ENCODE data around the gene ACYP1.
A peak's percentile ranks its signal among the peaks of the same experiment; 100 is the strongest.

Gene ACYP1

GRCh38 chr14:75063491-75064204 is at the start of gene ACYP1:
Gene ACYP1, minus strand, starts transcription at chr14:75064024. Its CDS starts 471 bp downstream, at chr14:75063553.
- DNase-seq (ENCODE audit: low read depth): peak; percentile 82

GRCh38 chr14:75109877-75110276 is 46.1 kb upstream of the ACYP1 start:
- DNase-seq (ENCODE audit: low read depth): no peak

- DNase-seq (ENCODE audit: low read depth): no peak
Observed at GRCh38 chr14:75107186-75107585, 43.4 kb upstream of the ACYP1 start.

- DNase-seq (ENCODE audit: low read depth): no peak
Observed at GRCh38 chr14:75101491-75101890, 37.7 kb upstream of the ACYP1 start.

- no peak for DNase-seq (ENCODE audit: low read depth)
Observed at GRCh38 chr14:75098682-75099081, 34.9 kb upstream of the ACYP1 start.

- no peak for DNase-seq (ENCODE audit: low read depth)
Observed at GRCh38 chr14:75098212-75098611, 34.4 kb upstream of the ACYP1 start.

GRCh38 chr14:75096959-75097358 is 33.1 kb upstream of the ACYP1 start:
- DNase-seq (ENCODE audit: low read depth): no peak

GRCh38 chr14:75095690-75096089 is 31.9 kb upstream of the ACYP1 start:
- no peak for DNase-seq (ENCODE audit: low read depth)

GRCh38 chr14:75094896-75095295 is 31.1 kb upstream of the ACYP1 start:
- DNase-seq (ENCODE audit: low read depth): no peak

- DNase-seq (ENCODE audit: low read depth): no peak
Observed at GRCh38 chr14:75092698-75093097, 28.9 kb upstream of the ACYP1 start.

GRCh38 chr14:75091251-75091650 is 27.4 kb upstream of the ACYP1 start:
- no peak for DNase-seq (ENCODE audit: low read depth)

- no peak for DNase-seq (ENCODE audit: low read depth)
Observed at GRCh38 chr14:75090353-75090752, 26.5 kb upstream of the ACYP1 start.

GRCh38 chr14:75088566-75089373 is 24.9 kb upstream of the ACYP1 start:
- DNase-seq (ENCODE audit: low read depth): no peak

GRCh38 chr14:75088153-75088552 is 24.3 kb upstream of the ACYP1 start:
- no peak for DNase-seq (ENCODE audit: low read depth)

- DNase-seq (ENCODE audit: low read depth): no peak
Observed at GRCh38 chr14:75084513-75084912, 20.7 kb upstream of the ACYP1 start.

- no peak for DNase-seq (ENCODE audit: low read depth)
Observed at GRCh38 chr14:75083271-75083670, 19.4 kb upstream of the ACYP1 start.

GRCh38 chr14:75081660-75082229 is 17.9 kb upstream of the ACYP1 start:
- DNase-seq (ENCODE audit: low read depth): no peak

GRCh38 chr14:75079521-75079920 is 15.7 kb upstream of the ACYP1 start:
- DNase-seq (ENCODE audit: low read depth): no peak

- no peak for DNase-seq (ENCODE audit: low read depth)
Observed at GRCh38 chr14:75077794-75078193, 14.0 kb upstream of the ACYP1 start.

GRCh38 chr14:75070383-75070782 is 6.6 kb upstream of the ACYP1 start:
- DNase-seq (ENCODE audit: low read depth): no peak

GRCh38 chr14:75069811-75070145 is 6.0 kb upstream of the ACYP1 start:
- DNase-seq (ENCODE audit: low read depth): no peak

- peak; percentile 19 for DNase-seq (ENCODE audit: low read depth)
Observed at GRCh38 chr14:75069121-75069810, 5.4 kb upstream of the ACYP1 start, which contains the start of gene ZC2HC1C. Gene ZC2HC1C, plus strand, starts transcription at chr14:75069641. Its CDS starts 933 bp downstream, at chr14:75070574.
